Adrenal gland (tissue), 12 donors: Measurements from ENCODE around the gene ZMYM2. TPM values are rescaled to one million over a fixed set of nuclear protein-coding genes. Genes with fewer than 3 reads are reported as not detected.
"Not testable (repeated sequence)": the region's sequence is repeated elsewhere in the genome, so short reads cannot be mapped to it uniquely, and the experiment has no call there.

Experiments used
- DNase-seq, 7 donors: peaks; one replicate each; pipeline ENCODE4 v3.0.0-alpha.2; 2019 to 2020
- H3K27ac ChIP-seq, 5 donors: fragments of 200-600 bp; sonication (generic) in 4 of 5; 1 replicate in 3 of 5; 2 replicates in 2 of 5; pipeline versions ENCODE4 v1.5.1 to v1.8.0; 2016 to 2020; ENCODE audit warnings: mild to moderate bottlenecking in 1 of 5
- H3K27me3 ChIP-seq: fragments of 200-600 bp; 2 replicates; pipeline ENCODE4 v1.8.0; 2021
- H3K36me3 ChIP-seq, 2 donors: fragments of 200-600 bp; replicated peaks in 1 of 2; 1 replicate in 1 of 2; 2 replicates in 1 of 2; pipeline versions ENCODE4 v1.5.1 to v1.8.0; 2018 to 2022
- H3K4me1 ChIP-seq, 2 donors: fragments of 200-600 bp; replicated peaks in 1 of 2; 1 replicate in 1 of 2; 2 replicates in 1 of 2; pipeline versions ENCODE4 v1.5.1 to v1.8.0; 2018 to 2021
- H3K4me3 ChIP-seq, 4 donors: fragments of 200-600 bp; sonication (generic) in 3 of 4; one replicate each; pipeline ENCODE4 v1.5.1; 2016 to 2018
- H3K9me3 ChIP-seq, 3 donors: fragments of 200-600 bp; sonication (generic) in 1 of 3; replicated peaks in 1 of 3; 1 replicate in 2 of 3; 2 replicates in 1 of 3; pipeline versions ENCODE4 v1.5.1 to v1.8.0; 2016 to 2021
- POLR2A ChIP-seq, 2 donors: fragments of 450-650 bp; IDR thresholded peaks; one replicate each; pipeline ENCODE4 v1.6.1; 2017; ENCODE audit warnings: antibody characterized with exemption in 2 of 2, mild to moderate bottlenecking in 2 of 2, moderate library complexity in 1 of 2
- WGBS, 4 donors: extraction: QIAGEN DNeasy Blood & Tissue Kit in 2 of 4; methylation state at CpG; one replicate each; pipeline versions ENCODE4 v1.1.5 to v1.1.7; 2013 to 2017; 5-methylcytosine and 5-hydroxymethylcytosine counted together
- intact Hi-C, 2 donors: fragments of 100-400 bp; cut with DNase I; formaldehyde crosslinking; loops; one replicate each; pipeline versions ENCODE4 v1.14.1 to v1.15.0; 2022 to 2023
- polyA plus RNA-seq, 3 donors: library from polyadenylated mRNA; stranded (reverse); fragments of 200-250 nt in 2 of 3; fragments of 350-450 nt in 1 of 3; fragmentation: Illumina TruSeq in 1 of 3; extraction: RNeasy Lipid Tissue Mini Kit (QIAGEN cat#74804) in 1 of 3; gene quantifications; one replicate each; pipeline ENCODE4 v1.2.3, GENCODE V29; 2013 to 2014
- total RNA-seq, 9 donors: library from RNA; depleted of rRNA in 4 of 9; stranded (reverse); fragments of >200 nt in 4 of 9; fragments of 120-200 nt in 1 of 9; fragmentation: NEBNext Ultra II Directional in 1 of 9; extraction: Animal tissue kit (Norgen Biotek cat#: 25700) in 1 of 9; gene quantifications; one replicate each; pipeline versions ENCODE4 v1.1.0 to v1.2.4, GENCODE V29; 2013 to 2023
- TF ChIP-seq, protein P1 (sequence below), 6 experiments: fragments of 450-650 bp in 4 of 6; fragments of 200-600 bp in 2 of 6; sonication (generic) in 1 of 6; IDR thresholded peaks; 1 replicate in 5 of 6; 2 replicates in 1 of 6; pipeline versions ENCODE4 v1.5.1 to v1.8.0; 2016 to 2021; ENCODE audit warnings: antibody characterized with exemption in 6 of 6, mild to moderate bottlenecking in 2 of 6, moderate library complexity in 1 of 6
- donor health status: healthy with polysubstance abuse.
- donor health status: Bipolar disorder and iron deficiency.
- donor health status: DM: yes; HTN: yes; CAD: no.
- donor health status: DM: no; HTN: no; CAD: no.
- donor health status: DM: no; HTN: no; CAD: no.
- donor health status: DM: yes; HTN: yes; CAD: no.

ZMYM2 gene
- total and polyA plus RNA-seq, 12 donors, result 28.0 to 125 (median 73.8) TPM

DNA sequence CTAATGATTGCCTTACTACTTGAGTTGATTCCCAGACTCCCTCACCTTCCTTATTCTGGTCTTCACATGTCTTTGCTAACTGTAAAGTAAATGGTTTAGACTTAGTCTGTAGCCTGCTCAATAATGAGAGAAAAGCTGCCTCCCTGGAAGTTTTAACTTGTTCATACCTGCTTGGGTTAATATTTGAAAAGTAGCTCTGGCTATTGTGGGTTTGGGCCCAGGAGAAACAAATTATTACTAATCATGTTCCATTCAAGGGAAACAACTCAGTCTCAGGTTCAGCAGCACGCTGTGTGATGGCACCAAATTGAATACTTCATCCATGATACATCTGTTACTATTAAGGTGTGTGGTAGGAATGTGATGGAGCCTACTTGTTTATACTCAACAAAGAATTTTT, 75.0 kb downstream of the ZMYM2 start:
- Histone ChIP-seq H3K36me3 (peaks cover 0 to 57% of the 10 kb centered on the region in 2 donors), H3K27ac (no peak overlapping the region), H3K9me3 (no peaks in the 10 kb centered on the region), H3K27me3 (no peaks in the 10 kb centered on the region), H3K4me3 (no peak overlapping the region), H3K4me1 (peaks cover 0 to 12% of the 10 kb centered on the region in 2 donors)
- DNase-seq, result no peak
- intact Hi-C loops, result no loop called here
- 92 to 100% (median 98%) methylated on average over 1 of the region's 1 CpG for WGBS, 4 donors
- no peak for TF ChIP-seq POLR2A (IDR thresholded peaks at IDR 0.05)
- TF ChIP-seq, protein P1, sequence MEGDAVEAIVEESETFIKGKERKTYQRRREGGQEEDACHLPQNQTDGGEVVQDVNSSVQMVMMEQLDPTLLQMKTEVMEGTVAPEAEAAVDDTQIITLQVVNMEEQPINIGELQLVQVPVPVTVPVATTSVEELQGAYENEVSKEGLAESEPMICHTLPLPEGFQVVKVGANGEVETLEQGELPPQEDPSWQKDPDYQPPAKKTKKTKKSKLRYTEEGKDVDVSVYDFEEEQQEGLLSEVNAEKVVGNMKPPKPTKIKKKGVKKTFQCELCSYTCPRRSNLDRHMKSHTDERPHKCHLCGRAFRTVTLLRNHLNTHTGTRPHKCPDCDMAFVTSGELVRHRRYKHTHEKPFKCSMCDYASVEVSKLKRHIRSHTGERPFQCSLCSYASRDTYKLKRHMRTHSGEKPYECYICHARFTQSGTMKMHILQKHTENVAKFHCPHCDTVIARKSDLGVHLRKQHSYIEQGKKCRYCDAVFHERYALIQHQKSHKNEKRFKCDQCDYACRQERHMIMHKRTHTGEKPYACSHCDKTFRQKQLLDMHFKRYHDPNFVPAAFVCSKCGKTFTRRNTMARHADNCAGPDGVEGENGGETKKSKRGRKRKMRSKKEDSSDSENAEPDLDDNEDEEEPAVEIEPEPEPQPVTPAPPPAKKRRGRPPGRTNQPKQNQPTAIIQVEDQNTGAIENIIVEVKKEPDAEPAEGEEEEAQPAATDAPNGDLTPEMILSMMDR (IDR thresholded peaks at IDR 0.05), result no peak

DNA sequence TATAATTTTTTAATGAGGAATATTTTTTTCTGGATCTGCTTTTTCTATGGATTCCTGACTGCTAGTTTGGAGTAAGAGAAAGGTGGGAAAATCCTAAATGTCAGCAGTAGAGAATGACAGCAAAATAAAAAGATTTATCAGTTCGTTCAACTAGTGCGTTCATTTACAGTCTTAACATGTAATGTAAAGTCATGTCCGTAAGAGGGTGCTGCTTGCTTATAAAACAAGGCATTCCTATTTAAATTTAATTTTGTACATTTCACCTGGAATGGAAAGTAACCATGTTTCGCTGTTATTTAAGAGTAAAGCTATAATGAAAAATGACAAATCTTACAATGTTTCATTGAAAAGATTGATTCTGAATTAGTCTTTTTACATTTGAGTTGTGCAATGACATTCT, 76.6 kb downstream of the ZMYM2 start:
- Histone ChIP-seq H3K4me3 (no peak overlapping the region), H3K27me3 (no peaks in the 10 kb centered on the region), H3K4me1 (peaks cover 0 to 12% of the 10 kb centered on the region in 2 donors), H3K36me3 (peaks cover 0 to 47% of the 10 kb centered on the region in 2 donors), H3K9me3 (no peaks in the 10 kb centered on the region), H3K27ac (no peak overlapping the region)
- 60 to 72% (median 62%) methylated on average over 4 of the region's 4 CpGs for WGBS, 4 donors
- TF ChIP-seq POLR2A (IDR thresholded peaks at IDR 0.05), result no peak
- TF ChIP-seq, protein P1 (IDR thresholded peaks at IDR 0.05), result peak in 5 of 6 experiments; percentile 15 to 48 (median 36)
- DNase-seq, result no peak
- intact Hi-C loops, result no loop called here

DNA sequence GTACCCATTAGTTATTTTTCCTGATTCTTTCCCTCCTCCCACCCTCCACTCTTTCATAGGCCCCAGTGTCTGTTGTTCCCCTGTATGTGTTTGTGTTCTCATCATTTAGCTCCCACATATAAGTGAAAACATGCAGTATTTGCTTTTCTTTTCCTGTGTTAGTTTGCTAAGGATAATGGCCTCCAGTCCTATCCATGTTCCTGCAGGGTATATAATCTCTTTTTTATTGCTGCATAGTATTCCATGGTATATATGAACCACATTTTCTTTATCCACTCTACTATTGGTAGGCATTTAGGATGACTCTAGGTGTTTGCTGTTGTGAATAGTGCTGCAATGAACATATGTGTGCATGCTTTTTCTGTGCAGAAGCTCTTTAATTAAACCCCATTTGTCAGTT, 79.4 kb downstream of the ZMYM2 start:
- TF ChIP-seq POLR2A (IDR thresholded peaks at IDR 0.05), result no peak
- TF ChIP-seq, protein P1 (IDR thresholded peaks at IDR 0.05), result no peak
- Histone ChIP-seq H3K4me1 (peaks cover 0 to 21% of the 10 kb centered on the region in 2 donors), H3K36me3 (peaks cover 0 to 38% of the 10 kb centered on the region in 2 donors), H3K4me3 (no peak overlapping the region), H3K9me3 (no peaks in the 10 kb centered on the region), H3K27me3 (no peaks in the 10 kb centered on the region), H3K27ac (no peak overlapping the region)
- intact Hi-C loops, result no loop called here
- no peak for DNase-seq

DNA sequence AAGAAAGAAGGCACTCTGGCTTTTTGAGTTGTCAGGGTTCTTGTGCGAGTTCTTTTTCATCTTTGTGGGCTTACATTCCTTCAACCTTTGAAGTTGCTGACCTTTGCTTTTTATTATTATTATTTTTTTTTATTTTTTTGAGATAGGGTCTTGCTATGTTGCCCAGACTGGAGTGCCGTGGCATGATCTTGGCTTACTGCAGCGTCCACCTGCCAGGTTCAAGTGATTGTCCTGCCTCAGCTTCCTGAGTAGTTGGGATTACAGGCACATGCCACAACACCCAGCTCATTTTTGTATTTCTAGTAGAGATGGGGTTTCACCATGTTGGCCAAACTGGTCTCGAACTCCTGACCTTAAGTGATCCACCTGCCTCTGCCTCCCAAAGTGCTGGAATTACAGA, 84.1 kb downstream of the ZMYM2 start:
- H3K4me1 ChIP-seq, DNase-seq, intact Hi-C loops, H3K27ac ChIP-seq, H3K4me3 ChIP-seq, H3K27me3 ChIP-seq, H3K9me3 ChIP-seq: not testable (repeated sequence)
- 96 to 100% (median 98%) methylated on average over 4 of the region's 4 CpGs for WGBS, 4 donors
- H3K36me3 ChIP-seq, result peaks cover 0 to 15% of the 10 kb centered on the region in 2 donors

DNA sequence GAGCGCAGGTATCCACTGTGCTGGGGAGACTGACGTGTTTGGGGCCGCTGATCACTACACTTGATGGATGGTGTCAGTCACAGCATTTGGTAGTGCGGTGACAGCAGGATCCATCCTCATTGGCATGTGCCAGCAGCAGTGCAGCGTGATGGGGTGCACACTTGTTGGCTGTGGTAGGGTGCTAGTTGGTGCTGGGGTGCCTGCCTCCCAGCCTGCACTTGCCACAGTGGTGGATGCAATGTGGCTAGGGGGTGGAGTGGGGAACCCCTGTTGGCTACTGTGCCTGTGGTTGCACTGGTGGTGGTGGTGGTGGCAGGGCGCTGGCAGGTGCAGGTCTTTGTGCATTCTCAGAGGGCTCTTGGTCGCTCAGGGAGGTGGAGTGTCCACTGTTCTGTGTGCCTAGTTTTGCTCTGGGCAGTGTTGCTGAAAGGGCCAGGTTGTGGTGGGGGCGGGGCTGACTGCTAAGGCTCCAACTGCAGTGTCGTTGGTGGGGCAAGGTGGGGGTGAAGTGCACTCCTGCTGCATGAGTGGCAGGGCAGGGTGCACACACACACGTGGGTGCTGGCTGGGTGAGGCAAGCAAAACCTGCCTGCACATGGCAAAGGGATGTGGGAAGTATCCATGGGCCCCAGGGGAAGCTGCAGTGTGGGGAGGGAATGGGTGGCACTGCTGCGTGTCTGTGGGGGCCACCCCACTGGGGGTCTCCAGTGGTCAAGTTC, 84.8 kb downstream of the ZMYM2 start:
- TF ChIP-seq, protein P1 (IDR thresholded peaks at IDR 0.05), result no peak
- TF ChIP-seq POLR2A (IDR thresholded peaks at IDR 0.05), result no peak
- no peak overlapping the region for H3K4me3 ChIP-seq
- H3K9me3 ChIP-seq, result no peaks in the 10 kb centered on the region
- H3K27ac ChIP-seq, result no peak overlapping the region
- H3K27me3 ChIP-seq, result no peaks in the 10 kb centered on the region
- intact Hi-C loops, result no loop called here
- peaks cover 0 to 9% of the 10 kb centered on the region in 2 donors for H3K4me1 ChIP-seq
- peaks cover 0 to 9% of the 10 kb centered on the region in 2 donors for H3K36me3 ChIP-seq
- WGBS, 4 donors, result 89 to 96% (median 93%) methylated on average over 7 to 11 of the region's 11 CpGs
- DNase-seq, result no peak
